ENCODE data around the gene IFNGR1. TPM values are rescaled to one million over a fixed set of nuclear protein-coding genes. Genes with fewer than 3 reads are reported as not detected.

IFNGR1 gene
- total and polyA plus RNA-seq, 12 donors, result 55.8 to 132 (median 78.7) TPM

DNA sequence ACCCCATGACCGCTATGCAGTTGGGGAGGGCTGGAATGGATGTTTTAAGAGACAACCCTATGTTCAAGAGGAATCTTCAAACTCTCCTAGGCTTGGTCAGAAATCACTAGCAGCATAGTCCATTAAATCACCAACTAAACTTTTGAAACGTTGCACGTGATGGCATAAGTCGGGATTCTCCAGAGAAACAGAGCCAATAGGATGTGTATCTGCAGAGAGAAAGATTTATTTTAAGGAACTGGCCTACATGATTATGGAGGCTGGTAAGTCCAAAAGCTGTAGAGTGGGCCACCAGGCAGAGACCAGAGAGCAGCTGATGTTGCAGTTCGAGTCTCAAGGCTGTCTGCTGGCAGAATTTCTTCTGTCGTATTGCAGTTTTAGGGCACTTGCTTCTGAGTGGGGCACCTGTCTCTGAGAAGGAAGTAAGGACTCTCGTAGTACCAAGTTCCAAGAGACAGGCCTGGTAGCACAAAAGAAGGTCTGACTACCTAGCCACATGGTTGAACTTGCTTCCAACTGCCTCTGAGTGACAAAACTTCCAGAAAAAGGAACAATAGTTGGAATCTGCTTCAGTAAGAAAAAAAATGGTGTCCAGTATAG is 11.9 kb upstream of the IFNGR1 start:
- ATAC-seq, result no peak
- TF ChIP-seq, protein P1, sequence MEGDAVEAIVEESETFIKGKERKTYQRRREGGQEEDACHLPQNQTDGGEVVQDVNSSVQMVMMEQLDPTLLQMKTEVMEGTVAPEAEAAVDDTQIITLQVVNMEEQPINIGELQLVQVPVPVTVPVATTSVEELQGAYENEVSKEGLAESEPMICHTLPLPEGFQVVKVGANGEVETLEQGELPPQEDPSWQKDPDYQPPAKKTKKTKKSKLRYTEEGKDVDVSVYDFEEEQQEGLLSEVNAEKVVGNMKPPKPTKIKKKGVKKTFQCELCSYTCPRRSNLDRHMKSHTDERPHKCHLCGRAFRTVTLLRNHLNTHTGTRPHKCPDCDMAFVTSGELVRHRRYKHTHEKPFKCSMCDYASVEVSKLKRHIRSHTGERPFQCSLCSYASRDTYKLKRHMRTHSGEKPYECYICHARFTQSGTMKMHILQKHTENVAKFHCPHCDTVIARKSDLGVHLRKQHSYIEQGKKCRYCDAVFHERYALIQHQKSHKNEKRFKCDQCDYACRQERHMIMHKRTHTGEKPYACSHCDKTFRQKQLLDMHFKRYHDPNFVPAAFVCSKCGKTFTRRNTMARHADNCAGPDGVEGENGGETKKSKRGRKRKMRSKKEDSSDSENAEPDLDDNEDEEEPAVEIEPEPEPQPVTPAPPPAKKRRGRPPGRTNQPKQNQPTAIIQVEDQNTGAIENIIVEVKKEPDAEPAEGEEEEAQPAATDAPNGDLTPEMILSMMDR (IDR thresholded peaks at IDR 0.05), result no peak
- H3K27ac ChIP-seq, result peak overlapping the region in 2 of 10 donors; percentile 4 to 78
- H3K36me3 ChIP-seq, result no peaks in the 10 kb centered on the region
- no peaks in the 10 kb centered on the region for H3K27me3 ChIP-seq
- no peak overlapping the region for H3K4me3 ChIP-seq
- DNase-seq, result no peak
- H3K4me1 ChIP-seq, result peaks cover 8 to 100% (median 61%) of the 10 kb centered on the region in 9 donors
- intact Hi-C loops (cut with DNase I), result no loop called here
- WGBS, 2 donors, result 96 to 98% methylated on average over 7 of the region's 7 CpGs
- H3K9me3 ChIP-seq, result no peaks in the 10 kb centered on the region

DNA sequence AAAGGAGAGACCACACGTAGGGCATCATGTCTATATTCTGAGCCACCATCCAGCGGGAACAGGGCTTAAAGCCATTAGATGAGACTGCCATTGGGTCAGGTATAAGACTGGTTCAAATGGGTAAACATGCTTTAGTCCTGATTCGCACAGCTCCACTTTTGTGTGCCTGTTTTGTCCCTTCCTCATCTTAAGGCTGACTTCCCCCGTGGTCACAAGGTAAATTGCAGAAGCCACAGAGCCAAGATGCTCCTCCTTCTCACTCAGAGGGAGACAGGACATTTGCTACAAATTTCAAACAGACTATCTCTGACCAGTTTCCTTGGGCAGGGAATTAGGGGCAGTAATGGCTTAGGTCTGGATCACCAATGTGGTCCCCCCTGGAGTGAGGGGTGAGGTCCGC is 11.4 kb upstream of the IFNGR1 start:
- Histone ChIP-seq H3K9me3 (no peaks in the 10 kb centered on the region), H3K36me3 (no peaks in the 10 kb centered on the region), H3K27ac (peak overlapping the region in 3 of 10 donors; percentile 63 to 78 (median 76)), H3K4me3 (no peak overlapping the region), H3K27me3 (no peaks in the 10 kb centered on the region), H3K4me1 (peaks cover 8 to 100% (median 60%) of the 10 kb centered on the region in 9 donors)
- WGBS, 2 donors, result 90 to 97% methylated on average over 5 of the region's 5 CpGs
- TF ChIP-seq, protein P1 (IDR thresholded peaks at IDR 0.05), result no peak
- no peak for DNase-seq
- peak in 1 of 8 donors; percentile 5 for ATAC-seq
- intact Hi-C loops (cut with DNase I), result no loop called here

DNA sequence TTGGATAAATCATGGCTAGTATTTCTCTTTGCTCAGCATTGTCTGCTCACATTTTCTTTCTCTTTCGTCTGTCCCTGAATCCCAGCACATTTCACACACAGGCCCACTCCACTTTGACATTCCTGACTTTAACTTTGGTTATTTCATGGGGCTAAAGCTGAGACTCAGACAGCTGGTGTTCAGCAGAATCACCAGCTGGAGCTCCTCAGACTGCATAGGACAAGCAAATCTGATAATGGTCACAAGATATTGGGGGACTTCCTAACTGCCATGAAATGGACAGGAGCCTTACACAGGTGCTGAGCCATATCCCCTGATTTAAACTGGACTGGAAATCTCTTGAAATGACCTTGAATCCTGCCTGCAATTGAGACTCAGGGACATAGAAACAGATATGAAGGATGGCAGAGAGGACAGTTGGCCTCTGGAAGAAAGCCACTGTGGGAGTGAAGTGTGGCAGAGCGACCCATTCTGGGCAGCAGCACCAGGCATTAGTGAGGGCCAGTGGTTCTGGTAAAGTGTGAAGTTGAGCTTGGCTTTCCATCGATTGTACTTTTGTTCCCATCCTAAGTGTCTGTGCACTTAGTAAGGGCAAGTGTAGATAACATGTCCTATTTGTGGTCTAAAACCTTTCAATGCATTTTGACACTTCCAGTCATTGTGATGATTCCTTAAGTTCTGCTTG is 10.0 kb upstream of the IFNGR1 start:
- peak overlapping the region in 9 of 10 donors; percentile 8 to 76 (median 53) for H3K27ac ChIP-seq
- TF ChIP-seq, protein P1 (IDR thresholded peaks at IDR 0.05), result no peak
- no peaks in the 10 kb centered on the region for H3K36me3 ChIP-seq
- 52 to 64% methylated on average over 3 of the region's 3 CpGs for WGBS, 2 donors
- ATAC-seq, result peak in 5 of 8 donors; percentile 23 to 94 (median 79)
- H3K4me3 ChIP-seq, result no peak overlapping the region
- intact Hi-C loops (cut with DNase I), result no loop called here
- H3K9me3 ChIP-seq, result no peaks in the 10 kb centered on the region
- no peaks in the 10 kb centered on the region for H3K27me3 ChIP-seq
- H3K4me1 ChIP-seq, result peaks cover 8 to 100% (median 49%) of the 10 kb centered on the region in 9 donors
- no peak for DNase-seq

DNA sequence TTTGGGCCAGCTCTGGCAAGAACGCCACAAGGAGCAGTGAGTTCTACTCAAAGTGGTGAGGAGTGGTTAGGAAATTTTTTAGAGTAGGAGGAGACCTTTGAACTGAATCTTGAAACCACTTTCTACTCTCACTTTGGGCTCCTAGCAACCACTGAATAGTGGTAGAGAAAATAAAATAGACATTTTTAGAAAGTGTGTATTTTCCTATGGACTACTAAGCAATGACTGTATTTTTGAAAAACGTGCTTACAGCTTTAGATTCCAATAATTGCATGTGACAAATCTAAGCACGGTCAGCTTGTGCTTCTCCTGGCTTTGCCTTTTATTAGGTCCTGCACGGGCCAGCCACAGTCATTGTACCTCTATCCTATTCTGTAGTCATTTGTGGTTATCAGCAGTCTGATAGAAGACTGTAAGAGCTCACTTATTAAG is 8.7 kb upstream of the IFNGR1 start:
- peaks cover 3 to 100% (median 48%) of the 10 kb centered on the region in 9 donors for H3K4me1 ChIP-seq
- 45 to 50% methylated on average over 4 of the region's 4 CpGs for WGBS, 2 donors

More for the DNA sequence above, 8.7 kb upstream of the IFNGR1 start:
- Histone ChIP-seq H3K4me3 (no peak overlapping the region), H3K9me3 (no peaks in the 10 kb centered on the region), H3K27ac (peak overlapping the region in 5 of 10 donors; percentile 8 to 99 (median 63)), H3K36me3 (no peaks in the 10 kb centered on the region), H3K27me3 (no peaks in the 10 kb centered on the region)
- TF ChIP-seq, protein P1 (IDR thresholded peaks at IDR 0.05), result no peak
- DNase-seq, result no peak
- no peak for ATAC-seq
- intact Hi-C loops (cut with DNase I), result no loop called here
